IPS-15b (cell line): ENCODE results near the gene THEM5.

ENCODE experiments used
- H3K27me3 ChIP-seq: one replicate; pipeline ENCODE4 v1.6.1; 2013; ENCODE audit warnings: low read length; ENCODE audit not compliant: control insufficient read depth, insufficient read depth
- H3K36me3 ChIP-seq: one replicate; pipeline ENCODE4 v1.6.1; 2013; ENCODE audit warnings: low read length; ENCODE audit not compliant: control insufficient read depth, insufficient read depth
- H3K4me1 ChIP-seq: one replicate; pipeline ENCODE4 v1.6.1; 2013; ENCODE audit warnings: mild to moderate bottlenecking, low read length; ENCODE audit not compliant: control insufficient read depth, insufficient read depth
- H3K4me3 ChIP-seq: one replicate; pipeline ENCODE4 v1.5.1; 2013; ENCODE audit warnings: low read depth, low read length
- H3K9ac ChIP-seq: one replicate; pipeline ENCODE4 v1.6.1; 2013; ENCODE audit warnings: low read depth, mild to moderate bottlenecking, low read length
- H3K9me3 ChIP-seq: one replicate; pipeline ENCODE4 v1.6.1; 2013; ENCODE audit warnings: mild to moderate bottlenecking, low read length; ENCODE audit not compliant: control insufficient read depth, insufficient read depth

The THEM5 gene

DNA sequence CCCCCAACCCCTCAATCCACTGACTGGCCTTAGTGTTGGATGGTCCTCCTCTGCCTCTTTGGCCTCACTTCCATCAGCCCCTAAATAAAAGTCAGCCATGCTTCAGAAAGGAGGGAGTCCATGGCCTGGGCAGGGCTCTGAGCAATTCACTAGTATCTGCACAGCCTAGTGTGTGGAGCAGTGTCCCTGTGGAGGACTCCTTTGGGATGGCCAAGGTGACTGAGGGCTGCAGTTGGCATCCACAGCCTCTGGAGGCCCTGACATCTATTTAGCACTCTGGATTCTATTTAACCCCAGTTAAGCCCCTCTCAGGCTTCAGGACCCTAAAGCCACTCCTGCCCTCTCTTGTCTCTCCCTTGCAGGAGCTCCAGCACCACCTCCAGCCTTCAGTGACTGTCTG is 3.6 kb downstream of the THEM5 start:
- Histone ChIP-seq H3K9me3 (no peaks in the 10 kb centered on the region), H3K4me3 (no peak overlapping the region), H3K27me3 (peaks cover 2% of the 10 kb centered on the region), H3K4me1 (peaks cover 13% of the 10 kb centered on the region), H3K36me3 (no peaks in the 10 kb centered on the region), H3K9ac (no peak overlapping the region)

DNA sequence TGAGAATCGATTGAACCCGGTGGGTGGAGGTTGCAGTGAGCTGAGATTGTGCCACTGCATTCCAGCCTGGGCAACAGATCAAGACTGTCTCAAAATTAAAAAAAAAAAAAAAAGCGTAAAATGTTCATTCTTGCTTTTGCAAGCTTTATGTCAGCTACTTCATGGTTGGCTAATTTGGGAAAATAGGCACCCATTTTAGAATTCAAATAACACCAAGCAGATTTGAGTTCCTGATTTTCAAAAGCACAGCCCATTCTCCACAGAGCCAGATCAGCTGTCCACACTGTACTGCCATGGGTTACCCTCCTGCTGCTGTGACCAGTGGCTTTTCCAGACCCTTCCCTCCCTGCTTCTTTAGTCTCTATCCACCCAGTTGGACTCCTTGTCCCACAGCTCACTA is 4.4 kb downstream of the THEM5 start:
- no peaks in the 10 kb centered on the region for H3K36me3 ChIP-seq
- peaks cover 2% of the 10 kb centered on the region for H3K27me3 ChIP-seq
- no peaks in the 10 kb centered on the region for H3K9me3 ChIP-seq

DNA sequence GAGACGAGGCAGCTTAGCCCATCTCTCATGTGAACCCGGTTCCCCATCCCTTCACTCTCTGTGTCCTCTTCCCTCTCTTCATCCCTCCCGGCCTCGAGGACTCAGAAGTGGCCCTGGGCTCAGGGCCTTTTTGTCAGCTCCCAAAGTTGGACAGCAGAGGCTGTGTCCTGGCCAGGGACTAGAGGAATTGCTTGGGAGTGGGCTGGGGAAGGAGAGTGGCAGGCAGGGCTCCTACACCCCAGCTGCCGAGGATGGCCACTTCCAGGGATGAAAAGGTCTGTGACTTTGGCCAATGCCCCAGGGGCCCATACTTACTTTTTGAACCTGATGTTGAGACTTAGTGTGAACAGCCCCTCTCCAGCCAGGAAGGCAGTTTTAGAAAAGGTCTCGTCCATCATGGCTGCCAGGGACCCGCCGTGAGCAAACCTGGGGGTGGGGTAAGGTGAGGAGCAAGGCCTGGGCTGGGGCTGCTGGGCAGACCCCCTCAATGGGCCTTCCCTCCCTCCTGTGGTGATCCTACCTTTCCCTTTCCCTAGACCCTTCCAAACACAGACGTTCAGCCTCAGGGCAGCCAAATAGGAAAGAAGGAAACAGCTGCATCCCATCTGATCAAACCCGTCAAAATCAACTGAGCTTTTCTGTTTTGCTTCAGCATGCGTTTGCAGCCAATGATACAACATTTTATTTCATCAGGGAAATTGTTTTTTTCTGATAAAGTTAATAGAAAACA is 5.5 kb downstream of the THEM5 start:
- H3K4me3 ChIP-seq: no peak overlapping the region
- H3K36me3 ChIP-seq: no peaks in the 10 kb centered on the region
- peaks cover 2% of the 10 kb centered on the region for H3K27me3 ChIP-seq
- H3K9me3 ChIP-seq: no peaks in the 10 kb centered on the region
- H3K9ac ChIP-seq: no peak overlapping the region
- peaks cover 13% of the 10 kb centered on the region for H3K4me1 ChIP-seq

More for the DNA sequence above, 4.4 kb downstream of the THEM5 start:
- H3K9ac ChIP-seq: no peak overlapping the region
- H3K4me3 ChIP-seq: no peak overlapping the region
- peaks cover 13% of the 10 kb centered on the region for H3K4me1 ChIP-seq

DNA sequence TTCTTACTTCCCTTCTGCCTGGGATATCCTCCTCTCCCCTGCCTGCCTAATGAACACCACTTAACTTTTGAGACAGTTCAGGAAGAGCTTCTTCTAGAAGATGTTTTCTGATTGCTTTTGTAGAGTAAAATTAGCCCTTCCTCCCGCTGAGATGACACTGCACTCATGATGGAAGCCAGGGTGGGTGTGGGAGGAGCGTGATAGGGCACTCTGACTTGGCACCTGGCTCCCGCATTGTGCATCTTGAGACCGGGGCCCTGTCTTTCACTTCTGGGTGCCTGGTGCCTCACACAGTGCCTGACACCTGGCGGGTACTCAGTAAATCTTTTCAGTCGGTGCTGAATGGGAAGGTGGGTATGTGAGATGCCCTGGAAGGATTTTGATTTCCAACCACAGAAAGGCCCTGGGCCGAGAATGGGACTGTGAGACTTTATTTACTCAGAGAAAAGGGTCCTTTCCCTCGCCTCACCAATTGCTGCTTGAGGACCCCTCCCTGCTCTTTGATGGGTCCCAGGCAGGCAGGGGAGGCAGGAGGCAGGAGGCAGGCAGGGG is 6.8 kb downstream of the THEM5 start:
- peaks cover 6% of the 10 kb centered on the region for H3K27me3 ChIP-seq
- H3K9me3 ChIP-seq: no peaks in the 10 kb centered on the region
- H3K9ac ChIP-seq: no peak overlapping the region
- peaks cover 13% of the 10 kb centered on the region for H3K4me1 ChIP-seq
- no peaks in the 10 kb centered on the region for H3K36me3 ChIP-seq
- H3K4me3 ChIP-seq: no peak overlapping the region

DNA sequence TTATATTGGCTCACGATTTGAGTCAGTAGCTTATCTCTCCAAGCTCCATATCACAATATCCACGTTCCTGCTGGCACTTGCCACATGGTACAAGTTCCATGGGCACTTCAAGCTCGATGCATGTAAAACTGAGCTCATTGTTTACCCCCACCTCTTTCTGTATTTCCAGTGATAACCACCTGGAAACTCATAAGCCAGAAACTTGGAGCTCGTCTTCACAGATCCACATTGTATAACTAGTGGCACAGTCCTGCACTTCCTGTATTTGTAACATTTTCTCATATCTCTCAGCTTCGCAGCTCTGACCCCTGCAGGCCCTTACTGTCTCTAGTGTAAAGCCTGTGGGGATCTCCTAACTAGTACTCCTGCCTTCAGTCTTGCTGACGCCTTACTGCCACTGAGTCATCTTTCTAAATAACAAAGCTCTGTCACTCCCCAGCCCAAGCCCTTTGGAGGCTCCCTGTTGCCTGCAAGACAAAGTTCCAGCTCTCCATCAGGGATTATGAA is 7.4 kb downstream of the THEM5 start:
- no peaks in the 10 kb centered on the region for H3K9me3 ChIP-seq
- H3K27me3 ChIP-seq: peaks cover 11% of the 10 kb centered on the region
- no peak overlapping the region for H3K4me3 ChIP-seq
- H3K36me3 ChIP-seq: no peaks in the 10 kb centered on the region
- no peak overlapping the region for H3K9ac ChIP-seq
- peaks cover 13% of the 10 kb centered on the region for H3K4me1 ChIP-seq

DNA sequence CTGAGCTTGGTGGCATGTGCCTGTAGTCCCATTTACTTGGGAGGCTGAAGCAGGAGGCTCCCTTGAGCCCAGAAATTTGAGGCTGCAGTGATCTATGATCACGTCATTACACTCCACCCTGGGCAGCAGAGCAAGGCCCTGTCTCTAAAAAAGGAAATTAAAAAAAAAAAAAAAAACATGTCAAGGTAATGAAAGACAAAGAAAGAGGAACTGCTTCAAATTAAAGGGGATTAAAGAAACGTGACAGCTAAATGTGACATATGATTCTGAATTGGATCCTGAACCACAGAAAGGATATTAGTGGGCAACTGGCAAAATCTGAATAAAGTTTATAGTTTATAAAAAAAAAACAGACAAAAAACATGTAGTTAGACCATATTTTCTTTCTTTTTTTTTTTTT is 10.1 kb downstream of the THEM5 start:
- no peak overlapping the region for H3K4me3 ChIP-seq
- no peaks in the 10 kb centered on the region for H3K9me3 ChIP-seq
- no peak overlapping the region for H3K9ac ChIP-seq
- H3K27me3 ChIP-seq: peaks cover 21% of the 10 kb centered on the region
- no peaks in the 10 kb centered on the region for H3K36me3 ChIP-seq
- peaks cover 15% of the 10 kb centered on the region for H3K4me1 ChIP-seq

DNA sequence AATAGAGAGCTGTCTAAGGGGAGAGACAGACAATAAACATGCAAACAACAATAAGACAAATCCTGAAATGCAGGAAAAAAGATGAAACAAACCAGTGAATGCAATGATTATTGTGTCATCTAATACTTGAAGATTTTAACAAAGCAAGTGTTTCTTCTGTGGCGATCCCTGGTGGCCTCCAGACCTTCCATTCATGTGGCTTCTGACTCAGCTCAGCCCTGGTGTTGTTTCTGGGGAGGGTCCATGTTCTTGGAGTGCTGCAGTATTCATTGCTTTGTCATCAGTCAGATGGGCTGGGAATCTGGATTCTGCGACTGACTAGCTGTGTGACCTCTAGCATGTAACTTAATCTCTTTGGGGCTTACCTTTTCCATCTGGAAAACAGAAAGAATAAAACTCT is 12.4 kb downstream of the THEM5 start:
- Histone ChIP-seq H3K9ac (no peak overlapping the region), H3K27me3 (peaks cover 35% of the 10 kb centered on the region), H3K4me1 (peaks cover 11% of the 10 kb centered on the region), H3K9me3 (no peaks in the 10 kb centered on the region), H3K4me3 (no peak overlapping the region), H3K36me3 (no peaks in the 10 kb centered on the region)

DNA sequence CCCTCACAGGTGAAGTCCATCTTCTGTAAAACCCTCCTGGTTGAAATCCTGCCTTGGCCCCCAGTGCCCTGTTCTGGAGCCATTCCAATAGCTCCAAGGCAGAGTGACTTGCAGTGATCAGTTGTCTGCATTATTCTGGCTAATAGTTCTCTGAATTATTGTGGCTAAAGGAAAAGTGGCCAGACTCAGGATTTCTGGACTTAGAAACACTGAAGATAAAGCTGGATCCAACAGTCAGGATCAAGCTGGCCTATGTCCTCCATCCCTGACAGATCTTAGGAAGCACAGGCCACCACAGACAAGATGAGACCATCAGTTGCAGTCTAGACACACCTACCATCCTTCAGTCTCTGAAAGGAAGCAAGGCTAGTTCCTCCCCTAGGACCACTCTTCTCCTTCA is 13.1 kb downstream of the THEM5 start:
- H3K27me3 ChIP-seq: peaks cover 35% of the 10 kb centered on the region
- H3K4me3 ChIP-seq: peak overlapping the region; percentile 76
- no peaks in the 10 kb centered on the region for H3K36me3 ChIP-seq
- H3K9me3 ChIP-seq: no peaks in the 10 kb centered on the region
- H3K4me1 ChIP-seq: peaks cover 8% of the 10 kb centered on the region
- H3K9ac ChIP-seq: peak overlapping the region; percentile 87

DNA sequence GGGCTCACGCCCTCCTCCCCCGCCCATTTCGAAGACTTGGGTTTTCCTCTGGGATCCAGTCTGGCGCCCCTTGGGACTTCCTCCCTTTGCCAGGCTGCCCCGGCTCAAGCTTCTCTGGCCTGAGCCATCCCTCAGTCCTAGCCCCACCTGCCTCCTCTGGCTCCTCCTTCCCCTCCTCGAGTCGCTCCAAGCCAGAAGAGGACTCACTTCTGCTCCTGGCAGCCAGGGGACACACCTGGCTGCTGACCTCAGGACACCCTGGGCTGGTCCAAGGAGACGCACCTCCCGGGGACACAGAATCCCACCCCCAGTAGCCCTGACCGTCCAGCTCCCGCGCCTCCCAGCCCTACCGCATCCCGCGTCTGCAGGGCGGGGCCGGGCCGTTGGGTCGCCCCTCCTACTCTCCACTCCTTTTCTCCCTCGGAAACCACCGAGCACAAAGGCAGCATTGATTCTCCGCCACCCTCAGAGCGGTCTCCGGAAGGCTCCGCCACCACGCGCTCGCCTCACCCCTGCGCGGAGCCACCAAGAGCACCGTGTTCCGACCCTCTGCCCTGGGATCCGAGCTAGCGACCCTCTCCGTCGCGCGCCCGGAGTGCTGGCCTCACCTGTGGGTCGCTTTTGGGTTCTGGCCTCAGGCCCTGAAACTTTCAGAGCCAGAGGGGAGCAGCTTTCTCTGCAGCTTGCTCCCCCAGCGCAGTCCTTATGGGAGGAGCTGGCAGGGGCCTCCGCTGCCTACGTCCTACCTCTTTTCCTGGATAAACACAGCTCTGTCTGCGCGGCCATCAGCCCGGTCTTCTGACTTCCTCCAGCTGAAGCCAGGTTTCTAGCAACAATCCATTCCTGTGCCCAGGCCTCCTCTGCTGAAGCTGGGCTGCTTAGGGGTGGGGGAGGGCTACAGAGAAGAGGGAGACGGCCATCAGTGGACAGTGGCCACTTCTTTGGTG is 13.8 kb downstream of the THEM5 start, which contains the start of gene C2CD4D:
Gene C2CD4D, minus strand, starts transcription at position 364 of the 947 bp plus-strand sequence. CDS start 831 bp downstream, outside the sequence.
- Histone ChIP-seq H3K4me3 (peak within 1 kb of the TSS; percentile 76), H3K27me3 (peaks cover 35% of the 10 kb centered on the region), H3K36me3 (no peaks in the 10 kb centered on the region), H3K9me3 (no peaks in the 10 kb centered on the region), H3K4me1 (peaks cover 8% of the 10 kb centered on the region), H3K9ac (peak within 1 kb of the TSS; percentile 87)

DNA sequence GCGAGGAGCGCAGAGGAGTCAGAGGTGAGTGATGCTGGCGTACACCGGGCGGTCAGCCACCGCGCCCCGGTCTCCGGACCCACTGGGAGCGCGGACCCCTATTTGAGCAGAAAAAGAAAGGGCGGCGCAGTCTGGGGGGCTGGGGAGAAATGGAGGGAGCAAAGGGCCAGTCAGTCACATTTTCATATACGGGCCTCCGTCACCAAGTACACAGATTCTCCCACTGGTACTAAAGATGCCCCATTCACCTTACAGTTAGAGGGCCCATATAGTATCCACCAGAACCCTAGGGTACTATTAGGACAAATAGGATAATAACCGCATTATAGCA is 14.5 kb downstream of the THEM5 start:
- H3K4me1 ChIP-seq: peaks cover 8% of the 10 kb centered on the region
- peak overlapping the region; percentile 87 for H3K9ac ChIP-seq
- peaks cover 35% of the 10 kb centered on the region for H3K27me3 ChIP-seq
- H3K36me3 ChIP-seq: no peaks in the 10 kb centered on the region
- H3K9me3 ChIP-seq: no peaks in the 10 kb centered on the region
- H3K4me3 ChIP-seq: peak overlapping the region; percentile 76

DNA sequence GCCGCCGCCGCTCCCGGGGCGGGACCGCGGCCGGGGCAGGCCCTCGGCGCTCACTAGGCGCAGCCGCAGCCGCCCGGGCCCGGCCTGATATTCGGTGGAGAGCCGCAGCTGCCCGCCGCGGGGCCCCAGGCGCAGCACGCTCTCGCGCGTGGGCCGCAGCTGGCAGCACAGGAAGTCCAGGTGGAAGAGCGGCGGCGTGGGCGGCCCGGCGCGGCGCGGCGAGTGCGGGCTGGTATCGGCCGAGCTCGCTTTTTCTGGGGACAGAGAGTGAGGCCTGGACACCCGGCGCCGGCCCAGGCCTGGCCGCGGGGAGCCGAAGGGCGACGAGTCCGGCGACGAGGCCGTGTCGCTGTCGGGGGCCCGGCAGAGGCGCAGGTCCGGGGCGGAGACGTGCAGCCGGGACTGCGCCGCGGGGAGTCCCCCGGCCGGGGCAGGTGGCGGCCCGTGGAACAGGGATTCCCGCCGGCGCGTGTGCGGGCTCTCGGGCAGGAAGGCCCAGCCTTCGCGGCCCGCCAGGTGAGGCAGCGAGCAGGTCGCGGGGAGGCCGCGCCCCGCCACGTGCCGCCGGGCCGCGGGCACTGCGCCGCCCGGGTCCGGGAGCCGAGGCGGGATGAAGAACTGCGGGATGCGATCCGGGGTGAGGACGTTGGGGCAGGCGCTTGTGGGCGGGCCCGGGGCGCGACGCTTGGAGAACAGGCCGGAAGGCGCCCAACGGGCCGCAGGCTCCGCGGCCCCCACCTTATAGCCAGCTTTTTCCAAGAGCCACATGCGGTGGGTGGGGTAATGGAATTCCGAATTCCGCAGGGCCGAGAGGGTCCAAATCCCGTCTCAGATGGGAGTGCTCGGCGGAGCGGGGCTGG is 15.1 kb downstream of the THEM5 start:
- Histone ChIP-seq H3K4me1 (peaks cover 8% of the 10 kb centered on the region), H3K36me3 (no peaks in the 10 kb centered on the region), H3K27me3 (peaks cover 35% of the 10 kb centered on the region), H3K9ac (peak overlapping the region; percentile 87), H3K4me3 (peak overlapping the region; percentile 76), H3K9me3 (no peaks in the 10 kb centered on the region)
